Astrocyte of the cerebellum (primary cell): Measurements from ENCODE around the gene ITGB4.
A peak's percentile ranks its signal among the peaks of the same experiment; 100 is the strongest.

ENCODE experiments used
- DNase-seq: peaks from one replicate; pipeline ENCODE4 v3.0.0-alpha.2; 2011; ENCODE audit warnings: low read depth
- H3K4me3 ChIP-seq: 2 replicates; pipeline ENCODE4 v1.5.1; 2011; ENCODE audit warnings: mild to moderate bottlenecking, low read depth, low read length, moderate library complexity
- in situ Hi-C: cut with HindIII; loops from 2 replicates; pipeline ENCODE4 v1.10.0; 2017; ENCODE audit warnings: low sequenced_read_pairs
- TF ChIP-seq, protein P1 (sequence below): IDR thresholded peaks from 2 replicates; pipeline ENCODE4 v1.5.1; 2012; ENCODE audit warnings: low read length, low read depth, moderate library complexity, mild to moderate bottlenecking; ENCODE audit errors: missing control alignments

The ITGB4 gene

DNA sequence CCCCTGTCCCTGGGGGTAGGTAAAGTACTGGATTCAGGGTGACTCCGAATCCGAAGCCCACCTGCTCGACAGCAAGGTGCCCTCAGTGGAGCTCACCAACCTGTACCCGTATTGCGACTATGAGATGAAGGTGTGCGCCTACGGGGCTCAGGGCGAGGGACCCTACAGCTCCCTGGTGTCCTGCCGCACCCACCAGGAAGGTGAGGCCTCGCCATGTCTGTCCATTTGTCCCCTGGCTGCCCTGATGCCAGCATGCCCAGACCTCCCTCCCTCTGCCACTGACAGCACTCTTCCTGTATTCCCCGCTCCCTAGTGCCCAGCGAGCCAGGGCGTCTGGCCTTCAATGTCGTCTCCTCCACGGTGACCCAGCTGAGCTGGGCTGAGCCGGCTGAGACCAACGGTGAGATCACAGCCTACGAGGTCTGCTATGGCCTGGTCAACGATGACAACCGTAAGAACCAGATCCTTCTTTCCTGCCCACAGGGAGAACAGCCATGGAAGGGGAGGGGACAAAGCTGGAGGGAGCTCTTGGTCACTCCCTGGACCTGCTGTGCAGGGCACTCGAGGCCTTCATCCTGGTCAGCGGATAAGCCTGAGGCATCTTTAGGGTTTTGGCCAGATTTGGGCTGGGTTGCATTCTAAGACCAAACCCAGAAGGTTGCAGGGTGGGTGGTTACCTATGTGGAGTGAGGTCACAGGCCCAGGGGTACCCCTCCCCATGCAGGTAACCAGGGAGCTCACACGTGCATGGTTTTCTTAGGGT lies 29.6 kb downstream of the ITGB4 start:
- in situ Hi-C loops = no loop called here
- no peak overlapping the region for H3K4me3 ChIP-seq
- DNase-seq = no peak
- TF ChIP-seq, protein P1, sequence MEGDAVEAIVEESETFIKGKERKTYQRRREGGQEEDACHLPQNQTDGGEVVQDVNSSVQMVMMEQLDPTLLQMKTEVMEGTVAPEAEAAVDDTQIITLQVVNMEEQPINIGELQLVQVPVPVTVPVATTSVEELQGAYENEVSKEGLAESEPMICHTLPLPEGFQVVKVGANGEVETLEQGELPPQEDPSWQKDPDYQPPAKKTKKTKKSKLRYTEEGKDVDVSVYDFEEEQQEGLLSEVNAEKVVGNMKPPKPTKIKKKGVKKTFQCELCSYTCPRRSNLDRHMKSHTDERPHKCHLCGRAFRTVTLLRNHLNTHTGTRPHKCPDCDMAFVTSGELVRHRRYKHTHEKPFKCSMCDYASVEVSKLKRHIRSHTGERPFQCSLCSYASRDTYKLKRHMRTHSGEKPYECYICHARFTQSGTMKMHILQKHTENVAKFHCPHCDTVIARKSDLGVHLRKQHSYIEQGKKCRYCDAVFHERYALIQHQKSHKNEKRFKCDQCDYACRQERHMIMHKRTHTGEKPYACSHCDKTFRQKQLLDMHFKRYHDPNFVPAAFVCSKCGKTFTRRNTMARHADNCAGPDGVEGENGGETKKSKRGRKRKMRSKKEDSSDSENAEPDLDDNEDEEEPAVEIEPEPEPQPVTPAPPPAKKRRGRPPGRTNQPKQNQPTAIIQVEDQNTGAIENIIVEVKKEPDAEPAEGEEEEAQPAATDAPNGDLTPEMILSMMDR = no peak

DNA sequence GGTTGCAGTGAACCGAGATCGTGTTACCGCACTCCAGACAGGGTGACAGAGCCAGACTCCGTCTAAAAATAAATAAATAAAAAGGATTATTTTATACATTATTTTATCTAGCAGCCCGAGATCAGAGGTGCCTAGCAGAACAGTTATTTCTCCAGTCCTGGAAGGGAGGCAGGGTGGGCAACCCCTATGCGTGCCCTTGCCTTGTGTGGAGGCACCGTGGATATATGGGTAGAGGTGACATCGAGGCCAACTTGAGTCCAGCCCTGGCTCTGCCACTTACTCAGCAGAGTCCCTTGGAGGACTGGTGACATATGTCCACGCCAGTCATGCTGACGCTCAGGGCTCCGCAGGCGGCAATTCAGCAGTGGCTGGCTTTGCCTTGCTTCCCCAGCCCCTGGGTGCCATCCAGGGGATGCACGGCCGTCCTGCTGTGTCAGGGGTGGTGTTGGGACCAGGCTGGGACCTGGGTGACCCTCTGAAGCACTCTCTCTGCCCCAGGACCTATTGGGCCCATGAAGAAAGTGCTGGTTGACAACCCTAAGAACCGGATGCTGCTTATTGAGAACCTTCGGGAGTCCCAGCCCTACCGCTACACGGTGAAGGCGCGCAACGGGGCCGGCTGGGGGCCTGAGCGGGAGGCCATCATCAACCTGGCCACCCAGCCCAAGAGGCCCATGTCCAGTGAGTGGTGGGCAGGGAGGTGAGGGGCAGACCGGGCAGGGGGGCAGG lies 30.6 kb downstream of the ITGB4 start:
- DNase-seq = no peak
- in situ Hi-C loops = no loop called here
- H3K4me3 ChIP-seq = no peak overlapping the region
- TF ChIP-seq, protein P1 = no peak

GRCh38 chr17:75752405-75752709 lies 31.1 kb downstream of the ITGB4 start:
- H3K4me3 ChIP-seq = no peak overlapping the region
- no peak for DNase-seq
- TF ChIP-seq, protein P1 = no peak
- in situ Hi-C loops = no loop called here

DNA sequence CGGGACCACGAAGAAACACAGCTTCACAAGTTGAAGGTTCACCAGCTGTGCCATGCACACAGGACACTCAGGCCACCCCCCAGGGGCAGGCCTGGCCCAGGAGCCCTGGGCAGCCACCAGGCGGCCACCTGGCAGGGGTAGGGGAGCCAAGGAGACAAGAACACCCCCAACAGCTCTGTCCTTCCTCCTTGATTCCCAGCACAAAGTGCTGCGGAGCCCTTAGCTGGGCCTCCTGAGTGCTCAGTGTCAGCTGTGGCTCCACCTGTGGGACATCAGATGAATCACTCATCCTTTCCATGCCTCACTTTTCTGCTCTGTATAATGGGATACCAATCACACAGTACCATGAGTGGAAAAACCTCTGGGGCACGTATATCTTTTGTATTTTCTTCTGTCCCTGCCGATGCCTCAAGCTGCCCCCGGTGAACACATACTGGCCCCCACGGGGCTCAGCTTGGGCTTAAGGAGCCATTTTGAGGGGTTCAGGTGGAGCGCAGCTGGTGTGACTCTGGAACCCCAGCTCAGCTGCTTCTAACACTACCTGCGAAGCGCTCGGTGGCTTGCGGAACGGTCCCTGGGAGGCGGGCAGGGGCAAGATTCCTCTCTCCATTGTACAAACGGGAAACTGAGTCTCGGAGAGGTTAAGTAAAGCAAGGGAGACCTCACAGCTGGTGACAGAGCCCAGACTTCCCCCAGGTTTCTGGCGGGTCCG lies 31.7 kb downstream of the ITGB4 start:
- no peak for DNase-seq
- in situ Hi-C loops = no loop called here
- no peak overlapping the region for H3K4me3 ChIP-seq
- TF ChIP-seq, protein P1 = no peak

DNA sequence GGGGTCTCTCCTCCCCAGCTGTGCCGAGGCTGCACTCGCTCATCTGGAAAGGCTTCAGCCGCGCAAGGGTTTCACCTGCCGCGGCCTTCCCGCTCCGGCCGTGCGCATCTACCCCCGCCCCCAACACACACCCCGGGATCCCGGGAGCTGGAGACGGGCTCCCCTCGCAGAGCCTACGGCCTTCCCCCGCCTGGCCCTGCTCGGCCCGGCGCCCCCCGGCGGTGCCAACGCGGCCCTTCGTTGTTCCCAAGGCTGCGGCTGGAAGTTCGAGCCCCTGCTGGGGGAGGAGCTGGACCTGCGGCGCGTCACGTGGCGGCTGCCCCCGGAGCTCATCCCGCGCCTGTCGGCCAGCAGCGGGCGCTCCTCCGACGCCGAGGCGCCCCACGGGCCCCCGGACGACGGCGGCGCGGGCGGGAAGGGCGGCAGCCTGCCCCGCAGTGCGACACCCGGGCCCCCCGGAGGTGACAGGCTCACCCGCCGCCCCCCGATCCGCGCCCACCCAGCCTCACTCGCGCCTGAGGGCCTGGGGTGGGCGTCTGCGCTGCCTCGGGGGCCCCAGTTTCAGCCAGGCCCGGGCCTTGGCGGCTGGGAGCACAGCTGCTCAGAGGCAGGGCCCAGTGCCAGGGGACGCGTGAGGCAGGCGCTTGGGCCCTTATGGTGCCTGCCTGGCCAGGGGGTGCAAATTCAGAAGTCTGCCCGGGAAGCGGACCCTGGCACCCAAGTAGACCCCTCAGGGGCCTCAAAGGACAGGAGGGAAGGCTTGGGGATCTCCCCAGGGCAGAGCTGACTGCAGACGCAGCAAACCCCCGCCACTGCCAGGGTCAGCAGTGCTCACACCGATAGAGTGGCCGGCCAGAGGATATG lies 32.5 kb downstream of the ITGB4 start:
- TF ChIP-seq, protein P1 = peak; percentile 40
- no peak for DNase-seq
- in situ Hi-C loops = no loop called here
- no peak overlapping the region for H3K4me3 ChIP-seq
